ENCODE results near the gene RASL11A.

RASL11A gene

DNA sequence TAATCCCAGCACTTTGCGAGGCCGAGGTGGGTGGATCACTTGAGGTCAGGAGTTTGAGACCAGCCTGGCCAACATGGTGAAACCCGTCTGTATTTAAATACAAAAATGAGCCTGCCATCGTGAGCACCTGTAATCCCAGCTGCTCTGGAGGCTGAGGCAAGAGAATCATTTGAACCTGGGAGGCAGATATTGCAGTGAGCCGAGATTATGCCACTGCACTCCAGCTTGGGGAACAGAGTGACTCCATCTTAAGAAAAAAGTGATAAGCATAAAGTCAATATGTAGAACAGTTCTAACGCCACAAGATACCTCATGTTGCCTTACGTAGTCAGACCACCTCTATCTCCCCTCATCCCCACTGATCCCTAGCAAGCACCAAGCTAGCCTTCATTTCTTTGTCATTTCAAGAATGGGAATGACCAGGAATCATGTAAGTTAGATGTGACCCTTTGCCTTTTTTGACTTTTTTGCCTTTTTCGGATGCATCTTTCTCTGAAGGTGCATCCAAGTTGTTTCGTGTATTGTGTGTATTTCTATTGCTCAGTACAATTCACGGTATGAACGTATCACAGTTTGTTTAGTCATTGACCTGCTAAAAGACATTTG, 12.9 kb upstream of the RASL11A start:
- DNase-seq (ENCODE audit: low read depth): no peak
- H3K4me3 ChIP-seq (ENCODE audit: low read length): no peak overlapping the region
- TF ChIP-seq, protein P1, sequence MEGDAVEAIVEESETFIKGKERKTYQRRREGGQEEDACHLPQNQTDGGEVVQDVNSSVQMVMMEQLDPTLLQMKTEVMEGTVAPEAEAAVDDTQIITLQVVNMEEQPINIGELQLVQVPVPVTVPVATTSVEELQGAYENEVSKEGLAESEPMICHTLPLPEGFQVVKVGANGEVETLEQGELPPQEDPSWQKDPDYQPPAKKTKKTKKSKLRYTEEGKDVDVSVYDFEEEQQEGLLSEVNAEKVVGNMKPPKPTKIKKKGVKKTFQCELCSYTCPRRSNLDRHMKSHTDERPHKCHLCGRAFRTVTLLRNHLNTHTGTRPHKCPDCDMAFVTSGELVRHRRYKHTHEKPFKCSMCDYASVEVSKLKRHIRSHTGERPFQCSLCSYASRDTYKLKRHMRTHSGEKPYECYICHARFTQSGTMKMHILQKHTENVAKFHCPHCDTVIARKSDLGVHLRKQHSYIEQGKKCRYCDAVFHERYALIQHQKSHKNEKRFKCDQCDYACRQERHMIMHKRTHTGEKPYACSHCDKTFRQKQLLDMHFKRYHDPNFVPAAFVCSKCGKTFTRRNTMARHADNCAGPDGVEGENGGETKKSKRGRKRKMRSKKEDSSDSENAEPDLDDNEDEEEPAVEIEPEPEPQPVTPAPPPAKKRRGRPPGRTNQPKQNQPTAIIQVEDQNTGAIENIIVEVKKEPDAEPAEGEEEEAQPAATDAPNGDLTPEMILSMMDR (conservative IDR thresholded peaks at IDR 0.05; ENCODE audit: low read depth, low read length): no peak

DNA sequence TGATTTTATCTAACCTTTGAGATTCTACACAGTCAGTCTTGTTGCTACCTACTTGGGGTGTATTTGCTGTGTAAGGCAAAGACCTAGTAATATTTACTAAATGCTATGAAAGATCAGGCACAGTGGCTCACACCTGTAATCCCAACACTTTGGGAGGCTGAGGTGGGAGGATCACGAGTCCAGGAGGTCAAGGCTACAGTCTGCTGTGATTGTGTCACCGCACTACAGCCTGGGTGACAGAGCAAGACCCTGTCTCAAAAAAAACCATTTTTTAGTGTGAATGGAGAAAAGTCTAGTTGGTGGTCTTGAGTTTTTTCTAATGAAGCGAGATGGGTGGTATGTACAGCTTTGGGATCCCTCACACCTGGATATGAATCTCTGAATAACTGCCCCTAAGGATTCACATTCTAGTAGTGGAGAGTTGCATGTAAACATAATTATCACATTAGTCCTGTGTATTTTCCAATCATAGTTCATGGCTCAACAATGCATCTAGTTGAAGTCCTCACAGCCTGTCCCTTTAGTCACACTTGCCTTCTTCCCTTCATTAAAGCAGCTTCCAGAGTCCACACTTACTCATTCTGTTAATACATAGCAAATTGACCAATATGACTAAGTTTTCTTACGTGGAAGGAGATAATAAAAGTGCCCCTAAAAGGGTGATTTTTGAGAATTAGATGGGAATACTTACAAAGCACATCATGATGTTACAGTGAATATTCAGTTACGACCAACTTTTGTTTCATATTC, 11.8 kb upstream of the RASL11A start:
- TF ChIP-seq, protein P1 (conservative IDR thresholded peaks at IDR 0.05; ENCODE audit: low read depth, low read length): no peak
- H3K4me3 ChIP-seq (ENCODE audit: low read length): no peak overlapping the region
- DNase-seq (ENCODE audit: low read depth): no peak

DNA sequence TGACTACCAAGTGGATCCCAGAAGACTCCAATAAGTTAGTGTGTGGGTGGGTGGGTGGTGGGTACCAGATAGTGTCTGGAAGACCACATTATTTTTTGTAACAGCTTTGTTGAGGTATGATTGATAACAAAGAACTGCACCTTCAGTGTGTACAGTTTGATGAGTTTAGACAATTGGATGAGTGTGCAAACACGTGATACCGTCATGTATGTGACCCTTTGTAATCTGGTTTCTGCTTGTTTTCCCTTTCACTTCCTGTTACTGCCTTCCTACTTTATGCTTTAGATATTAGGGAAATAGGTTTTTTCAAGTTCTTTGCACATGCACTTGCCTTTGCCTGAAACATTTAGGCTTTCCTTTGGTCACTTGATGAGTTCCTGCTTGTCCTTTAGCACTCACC, 10.8 kb upstream of the RASL11A start:
- no peak for DNase-seq (ENCODE audit: low read depth)
- TF ChIP-seq, protein P1 (conservative IDR thresholded peaks at IDR 0.05; ENCODE audit: low read depth, low read length): no peak

DNA sequence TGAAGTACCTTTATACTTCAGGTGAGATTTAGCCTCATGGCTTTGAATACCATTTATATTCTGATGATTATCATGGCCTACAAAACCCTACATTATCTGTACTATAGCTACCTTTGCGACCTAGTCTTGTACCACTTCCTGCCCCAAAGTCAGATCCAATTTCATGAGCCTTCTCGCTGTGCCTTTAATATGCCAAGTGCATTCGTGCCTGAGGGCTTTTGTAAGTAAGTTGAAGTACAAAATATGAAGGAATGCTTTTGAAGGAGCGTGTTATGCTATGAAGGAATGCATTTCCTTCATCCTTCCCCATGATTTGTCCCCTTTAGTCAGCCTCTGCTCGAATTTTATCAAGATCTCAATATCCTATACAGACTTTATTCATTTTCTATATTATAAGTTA, 9.2 kb upstream of the RASL11A start:
- TF ChIP-seq, protein P1 (conservative IDR thresholded peaks at IDR 0.05; ENCODE audit: low read depth, low read length): no peak
- no peak overlapping the region for H3K4me3 ChIP-seq (ENCODE audit: low read length)
- no peak for DNase-seq (ENCODE audit: low read depth)

More for the DNA sequence above, 10.8 kb upstream of the RASL11A start:
- H3K4me3 ChIP-seq (ENCODE audit: low read length): no peak overlapping the region

DNA sequence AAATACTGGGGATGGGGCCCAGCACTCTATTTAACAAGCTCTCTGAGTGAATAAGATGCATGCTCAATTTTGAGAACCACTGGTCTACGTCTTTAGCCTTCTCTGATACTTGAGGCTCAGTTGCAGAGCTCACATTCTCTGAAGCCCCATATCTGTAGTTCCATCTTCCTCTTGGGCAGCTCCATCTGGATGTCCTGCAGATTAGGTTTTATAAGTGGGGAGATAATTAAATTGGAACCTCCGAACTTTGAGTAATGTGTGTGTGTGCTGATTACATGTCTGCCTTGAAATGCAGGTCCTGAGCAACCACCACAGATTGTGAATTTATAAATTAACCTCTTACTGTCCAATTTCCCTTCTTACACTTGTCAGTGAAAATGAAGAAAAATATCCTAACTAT, 7.2 kb upstream of the RASL11A start:
- H3K4me3 ChIP-seq (ENCODE audit: low read length): no peak overlapping the region
- no peak for DNase-seq (ENCODE audit: low read depth)
- TF ChIP-seq, protein P1 (conservative IDR thresholded peaks at IDR 0.05; ENCODE audit: low read depth, low read length): no peak

DNA sequence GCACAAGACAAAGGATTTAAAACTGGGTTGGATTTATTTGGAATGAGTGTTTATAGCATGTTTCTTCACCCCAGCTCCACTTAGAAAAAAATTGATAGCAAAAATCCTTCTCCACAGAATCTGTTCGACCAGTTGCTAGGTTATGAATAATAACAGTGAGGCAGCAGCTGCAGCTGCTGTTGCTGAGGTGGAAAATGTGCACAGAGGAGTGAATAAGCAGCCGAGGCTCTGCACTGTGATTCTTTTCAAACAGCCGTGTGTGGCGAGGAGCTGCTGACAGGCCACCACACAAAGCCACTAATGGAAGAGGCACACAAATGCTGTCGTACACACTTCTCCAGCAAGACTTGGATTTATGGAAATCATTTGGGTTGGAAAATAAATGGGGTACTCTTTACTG, 6.4 kb upstream of the RASL11A start:
- no peak overlapping the region for H3K4me3 ChIP-seq (ENCODE audit: low read length)
- no peak for DNase-seq (ENCODE audit: low read depth)
- TF ChIP-seq, protein P1 (conservative IDR thresholded peaks at IDR 0.05; ENCODE audit: low read depth, low read length): no peak

DNA sequence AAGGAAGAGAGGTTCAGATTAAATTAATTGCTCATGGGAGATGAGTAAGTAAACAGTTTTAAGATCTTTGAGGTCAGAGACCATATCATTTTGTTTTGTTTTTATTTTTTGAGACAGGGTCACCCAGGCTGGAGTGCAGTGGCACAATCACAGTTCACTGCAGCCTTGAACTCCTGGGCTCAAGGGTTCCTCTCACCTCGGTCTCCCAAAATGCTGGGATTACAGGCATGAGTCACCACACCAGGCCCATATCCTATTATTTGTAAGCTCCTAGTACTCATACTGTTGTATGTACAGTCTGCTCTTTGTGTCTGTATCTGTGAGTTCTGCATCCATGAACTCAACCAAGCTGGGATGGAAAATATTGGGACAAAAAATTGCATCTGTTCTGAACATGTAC, 6.0 kb upstream of the RASL11A start:
- DNase-seq (ENCODE audit: low read depth): no peak
- TF ChIP-seq, protein P1 (conservative IDR thresholded peaks at IDR 0.05; ENCODE audit: low read depth, low read length): no peak
- no peak overlapping the region for H3K4me3 ChIP-seq (ENCODE audit: low read length)
